ENCODE data around the gene FLNB. TPM values are rescaled to one million over a fixed set of nuclear protein-coding genes. Genes with fewer than 3 reads are reported as not detected.

The FLNB gene
- total and polyA plus RNA-seq, 2 of the 13 experiments (the other 11 are each of a cell fraction or from before 2014, with no cell fraction given): 106 to 130 TPM

GRCh38 chr3:58119186-58119585 lies 111.0 kb downstream of the FLNB start:
- no peak for ATAC-seq
- Histone ChIP-seq H3K27ac (ENCODE audit: extremely low read length, insufficient read depth, low read length) (no peak overlapping the region), H3K79me2 (ENCODE audit: insufficient read depth, low read length) (no peaks in the 10 kb centered on the region), H3K4me1 (ENCODE audit: insufficient read depth, low read length) (peaks cover 18% of the 10 kb centered on the region; the same call in 1 of the 2 replicates), H3K9me3 (ENCODE audit: low read length) (no peaks in the 10 kb centered on the region), H3K9ac (ENCODE audit: insufficient read depth, low read depth, low read length) (no peak overlapping the region), H4K20me1 (ENCODE audit: insufficient read depth, low read length) (no peaks in the 10 kb centered on the region), H3K4me3 (replicated peaks in 1 of 3; ENCODE audit: insufficient read depth in 1 of 3, low read depth in 2 of 3, low read length in 3 of 3) (no peak overlapping the region), H2AFZ (ENCODE audit: low read length) (no peak overlapping the region), H3K36me3 (replicated peaks in 1 of 2; ENCODE audit: control insufficient read depth in 1 of 2, insufficient read depth in 2 of 2, low read length in 2 of 2) (peaks cover 51 to 96% of the 10 kb centered on the region in 2 experiments), H3K27me3 (ENCODE audit: control insufficient read depth in 1 of 2, insufficient read depth in 2 of 2, low read length in 2 of 2) (no peaks in the 10 kb centered on the region), H3K4me2 (ENCODE audit: low read depth, low read length) (no peak overlapping the region)
- WGBS (ENCODE audit: low lambda C conversion rate): 98% methylated on average over 5 of the region's 6 CpGs
- no peak for FAIRE-seq
- TF ChIP-seq NPAS2 (CRISPR knock-in tag; IDR thresholded peaks at IDR 0.05; ENCODE audit: borderline replicate concordance) (no peak), ZNF674 (CRISPR knock-in tag; IDR thresholded peaks at IDR 0.05; ENCODE audit: low read depth) (no peak)
- in situ Hi-C loops (cut with HindIII; ENCODE audit: extremely low pct_ligation_motif_present, low pct_unique_long_range_greater_than_20kb) (no loop called here), intact Hi-C loops (cut with micrococcal nuclease; ENCODE audit: unreplicated experiment) (no loop called here)
- DNase-seq (ENCODE audit: low spot score): no peak
- CTCF ChIA-PET (ENCODE audit: low intra/inter-chr PET ratio, low total read pairs): no interaction called here
- POLR2A ChIA-PET: interaction anchor here (0.9 to 1.8 kb wide), 2 partner anchors 16 to 17 kb away, joined by 3 to 5 read pairs; no protein-coding TSS in a partner anchor
- BruUV-seq (replicated peaks): no TSS peak

GRCh38 chr3:58120075-58120812 lies 112.0 kb downstream of the FLNB start:
- Histone ChIP-seq H3K9ac (ENCODE audit: insufficient read depth, low read depth, low read length) (no peak overlapping the region), H3K36me3 (replicated peaks in 1 of 2; ENCODE audit: control insufficient read depth in 1 of 2, insufficient read depth in 2 of 2, low read length in 2 of 2) (peaks cover 55 to 96% of the 10 kb centered on the region in 2 experiments), H3K4me2 (ENCODE audit: low read depth, low read length) (no peak overlapping the region), H3K4me3 (replicated peaks in 1 of 3; ENCODE audit: insufficient read depth in 1 of 3, low read depth in 2 of 3, low read length in 3 of 3) (no peak overlapping the region), H3K27ac (ENCODE audit: extremely low read length, insufficient read depth, low read length) (no peak overlapping the region), H2AFZ (ENCODE audit: low read length) (no peak overlapping the region), H3K79me2 (ENCODE audit: insufficient read depth, low read length) (no peaks in the 10 kb centered on the region), H3K27me3 (ENCODE audit: control insufficient read depth in 1 of 2, insufficient read depth in 2 of 2, low read length in 2 of 2) (no peaks in the 10 kb centered on the region), H3K4me1 (ENCODE audit: insufficient read depth, low read length) (peaks cover 18% of the 10 kb centered on the region; the same call in 1 of the 2 replicates), H4K20me1 (ENCODE audit: insufficient read depth, low read length) (no peaks in the 10 kb centered on the region), H3K9me3 (ENCODE audit: low read length) (no peaks in the 10 kb centered on the region)
- ChIA-PET CTCF (ENCODE audit: low intra/inter-chr PET ratio, low total read pairs) (no interaction called here), POLR2A (interaction anchor here (1.8 kb wide), 1 partner anchor 17 kb away, joined by 5 read pairs; no protein-coding TSS in a partner anchor)
- FAIRE-seq: no peak
- in situ Hi-C loops (cut with HindIII; ENCODE audit: extremely low pct_ligation_motif_present, low pct_unique_long_range_greater_than_20kb): no loop called here
- intact Hi-C loops (cut with micrococcal nuclease; ENCODE audit: unreplicated experiment): no loop called here
- BruUV-seq (replicated peaks): no TSS peak
- WGBS (ENCODE audit: low lambda C conversion rate): 99% methylated on average over 9 of the region's 10 CpGs
- no peak for DNase-seq (ENCODE audit: low spot score)
- ATAC-seq: no peak
- no peak for TF ChIP-seq ZNF782 (CRISPR knock-in tag; IDR thresholded peaks at IDR 0.05; ENCODE audit: borderline replicate concordance)
- TF ChIP-seq ZNF503 (CRISPR knock-in tag; IDR thresholded peaks at IDR 0.05): no peak
- no peak for TF ChIP-seq SAP130 (CRISPR knock-in tag; IDR thresholded peaks at IDR 0.05; ENCODE audit: low read depth)
- TF ChIP-seq ZSCAN22 (CRISPR knock-in tag; IDR thresholded peaks at IDR 0.05): no peak
- no peak for TF ChIP-seq RNF2 (conservative IDR thresholded peaks at IDR 0.05; ENCODE audit: low read depth)
- no peak for TF ChIP-seq STAT6 (CRISPR knock-in tag; IDR thresholded peaks at IDR 0.05; ENCODE audit: borderline replicate concordance)
- TF ChIP-seq ZNF704 (CRISPR knock-in tag; IDR thresholded peaks at IDR 0.05; ENCODE audit: borderline replicate concordance): no peak
